ENCODE data around the gene ANGPTL4. TPM values are rescaled to one million over a fixed set of nuclear protein-coding genes. Genes with fewer than 3 reads are reported as not detected.
A peak's percentile ranks its signal among the peaks of the same experiment; 100 is the strongest.
"Not testable (repeated sequence)": the region's sequence is repeated elsewhere in the genome, so short reads cannot be mapped to it uniquely, and the experiment has no call there.

Gene ANGPTL4
- total RNA-seq, 1 donor from 2014 or later = 161 TPM

- peak overlapping the region; percentile 27 to 50 for H3K4me3 ChIP-seq
- peak in 1 of 2 donors; percentile 93 for DNase-seq (ENCODE audit: low spot score in 2 of 2)
These were observed 3.5 kb downstream of the ANGPTL4 start for GRCh38 chr19:8367327-8368001.

GRCh38 chr19:8370176-8371010 is 6.4 kb downstream of the ANGPTL4 start:
- Histone ChIP-seq H3K4me1 (peaks cover 7 to 20% of the 10 kb centered on the region in 2 donors), H3K36me3 (peaks cover 0 to 28% of the 10 kb centered on the region in 2 donors), H3K4me3 (no peak overlapping the region), H3K9me3 (no peaks in the 10 kb centered on the region), H3K27ac (peak overlapping the region in 1 of 2 donors; percentile 36), H3K27me3 (no peaks in the 10 kb centered on the region)
- no peak for TF ChIP-seq CTCF (IDR thresholded peaks at IDR 0.05)
- no peak for DNase-seq (ENCODE audit: low spot score in 2 of 2)
- intact Hi-C loops (cut with DNase I) = no loop called here

More at GRCh38 chr19:8367327-8368001, 3.5 kb downstream of the ANGPTL4 start:
- Histone ChIP-seq H3K36me3 (peaks cover 0 to 9% of the 10 kb centered on the region in 2 donors), H3K9me3 (no peaks in the 10 kb centered on the region), H3K27ac (peak overlapping the region; percentile 37 to 81), H3K27me3 (no peaks in the 10 kb centered on the region), H3K4me1 (peaks cover 15 to 30% of the 10 kb centered on the region in 2 donors)
- intact Hi-C loops (cut with DNase I) = no loop called here
- no peak for TF ChIP-seq CTCF (IDR thresholded peaks at IDR 0.05)

- TF ChIP-seq CTCF (IDR thresholded peaks at IDR 0.05) = no peak
- no peak overlapping the region for H3K4me3 ChIP-seq
- H3K4me1 ChIP-seq = peaks cover 7 to 20% of the 10 kb centered on the region in 2 donors
- intact Hi-C loops (cut with DNase I) = no loop called here
- H3K36me3 ChIP-seq = peaks cover 0 to 28% of the 10 kb centered on the region in 2 donors
- DNase-seq (ENCODE audit: low spot score in 2 of 2) = no peak
- no peaks in the 10 kb centered on the region for H3K9me3 ChIP-seq
- H3K27me3 ChIP-seq = no peaks in the 10 kb centered on the region
- peak overlapping the region in 1 of 2 donors; percentile 36 for H3K27ac ChIP-seq
These were observed 7.3 kb downstream of the ANGPTL4 start for GRCh38 chr19:8371011-8371804.

GRCh38 chr19:8373867-8374813 is 10.2 kb downstream of the ANGPTL4 start:
- no peaks in the 10 kb centered on the region for H3K9me3 ChIP-seq
- no peak for TF ChIP-seq CTCF (IDR thresholded peaks at IDR 0.05)
- no peaks in the 10 kb centered on the region for H3K4me1 ChIP-seq
- no peaks in the 10 kb centered on the region for H3K27me3 ChIP-seq
- H3K4me3 ChIP-seq = no peak overlapping the region
- DNase-seq (ENCODE audit: low spot score in 2 of 2) = no peak
- no peak overlapping the region for H3K27ac ChIP-seq
- intact Hi-C loops (cut with DNase I) = no loop called here
- H3K36me3 ChIP-seq = peaks cover 0 to 28% of the 10 kb centered on the region in 2 donors

GRCh38 chr19:8375766-8376165 is 11.8 kb downstream of the ANGPTL4 start:
- DNase-seq (ENCODE audit: low spot score in 2 of 2); intact Hi-C loops (cut with DNase I): not testable (repeated sequence)

GRCh38 chr19:8376373-8376974 is 12.5 kb downstream of the ANGPTL4 start:
- H3K9me3 ChIP-seq; H3K27me3 ChIP-seq; H3K27ac ChIP-seq; H3K4me1 ChIP-seq; DNase-seq (ENCODE audit: low spot score in 2 of 2); intact Hi-C loops (cut with DNase I); H3K4me3 ChIP-seq: not testable (repeated sequence)
- peaks cover 0 to 25% of the 10 kb centered on the region in 2 donors for H3K36me3 ChIP-seq

More at GRCh38 chr19:8375766-8376165, 11.8 kb downstream of the ANGPTL4 start:
- not testable (repeated sequence) for H3K27ac ChIP-seq, H3K9me3 ChIP-seq, H3K4me3 ChIP-seq, H3K4me1 ChIP-seq, H3K27me3 ChIP-seq
- H3K36me3 ChIP-seq = peaks cover 0 to 31% of the 10 kb centered on the region in 2 donors

Measured in ascending aorta (tissue), 2 donors.